Spleen (tissue), 7 donors: ENCODE results near the gene NELFA.

Experiments
- CTCF ChIP-seq, 11 experiments: fragments of 200-600 bp in 7 of 11; fragments of 450-650 bp in 4 of 11; sonication (generic) in 4 of 11; IDR thresholded peaks in 8 of 11; conservative IDR thresholded peaks in 3 of 11; 1 replicate in 7 of 11; 2 replicates in 4 of 11; pipeline versions ENCODE4 v1.4.0 to v1.8.0; 2016 to 2021; ENCODE audit warnings: antibody characterized with exemption in 11 of 11, inconsistent platforms in 4 of 11, mild to moderate bottlenecking in 1 of 11
- POLR2A ChIP-seq, 3 donors: fragments of 450-650 bp; IDR thresholded peaks; one replicate each; pipeline ENCODE4 v1.5.1; 2017; ENCODE audit warnings: antibody characterized with exemption in 3 of 3, mild to moderate bottlenecking in 1 of 3
- POLR2AphosphoS5 ChIP-seq, 3 donors: sonication (generic); formaldehyde crosslinking; IDR thresholded peaks; one replicate each; pipeline ENCODE4 v1.5.1; 2017; ENCODE audit warnings: antibody characterized with exemption in 3 of 3
- donor health status: DM: no; HTN: no; CAD: no; lungs with moderate emphysema.
- donor health status: DM: no; HTN: no; CAD: no.
- donor health status: DM: no; HTN: no; CAD: no.

DNA sequence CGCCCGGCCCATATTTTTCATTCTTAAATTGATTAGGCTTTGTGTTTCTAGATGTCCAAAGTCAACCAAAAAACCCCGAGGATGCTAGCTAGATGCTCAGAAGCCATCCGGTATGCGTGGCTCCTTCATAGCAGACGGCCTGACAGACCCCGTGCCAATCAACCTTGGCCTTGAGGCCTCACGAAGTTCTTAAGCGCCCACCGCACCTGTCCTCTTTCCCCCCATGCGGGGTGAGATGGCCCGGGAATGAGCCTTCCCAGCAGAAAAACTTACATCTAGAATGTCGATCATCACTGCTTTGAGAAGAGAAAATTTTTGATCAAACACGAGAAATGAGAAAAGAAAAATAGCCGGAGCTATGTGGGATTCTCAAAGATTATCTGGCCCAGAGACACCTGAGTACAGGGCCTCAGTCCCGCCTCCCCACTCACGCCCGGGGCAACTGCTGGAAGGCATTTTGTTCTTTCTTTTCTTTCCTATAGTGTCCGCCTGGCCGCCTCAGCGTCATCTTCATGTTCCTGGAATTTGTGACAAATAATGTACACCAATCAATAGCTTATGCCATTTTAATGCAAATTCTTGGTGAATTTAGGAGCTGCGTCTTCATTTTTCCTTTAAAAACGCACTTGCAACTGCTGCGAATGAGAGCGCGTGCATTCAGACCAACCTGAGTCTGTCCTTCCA is 48.8 kb upstream of the NELFA start:
- no peak for TF ChIP-seq CTCF (IDR thresholded peaks at IDR 0.05 in 8 of 11, conservative IDR thresholded peaks at IDR 0.05 in 3 of 11)
- TF ChIP-seq POLR2AphosphoS5 (IDR thresholded peaks at IDR 0.05), result no peak
- no peak for TF ChIP-seq POLR2A (IDR thresholded peaks at IDR 0.05)
